Embryonic facial prominence (tissue), 1 donor: Measurements from ENCODE around the gene SLC25A11.
A peak's percentile ranks its signal among the peaks of the same experiment; 100 is the strongest.
"Not testable (repeated sequence)": the region's sequence is repeated elsewhere in the genome, so short reads cannot be mapped to it uniquely, and the experiment has no call there.

Source experiments
- DNase-seq: peaks from one replicate; pipeline ENCODE4 v3.0.0-alpha.2; 2016; ENCODE audit errors: extremely low spot score

SLC25A11 gene

GRCh38 chr17:4920351-4921048 lies 19.3 kb downstream of the SLC25A11 start:
- DNase-seq: no peak

GRCh38 chr17:4919511-4920047 lies 20.3 kb downstream of the SLC25A11 start:
- DNase-seq: no peak

DNA sequence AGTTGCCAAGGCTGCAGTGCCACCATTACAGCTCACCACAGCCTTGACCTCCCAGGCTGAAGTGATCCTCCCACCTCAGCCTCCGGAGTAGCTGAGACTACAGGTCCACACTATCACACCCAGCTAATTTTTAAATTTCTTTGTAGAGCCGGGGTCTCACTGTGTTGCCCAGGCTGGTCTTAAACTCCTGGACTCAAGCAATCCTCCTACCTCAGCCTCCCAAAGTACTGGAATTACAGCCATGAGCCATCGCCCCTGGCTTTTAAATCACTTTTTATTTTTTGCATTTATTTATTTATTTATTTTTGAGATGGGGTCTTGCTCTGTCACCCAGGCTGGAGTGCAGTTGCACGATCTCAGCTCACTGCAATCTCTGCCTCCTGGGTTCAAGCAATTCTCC lies 25.3 kb downstream of the SLC25A11 start:
- not testable (repeated sequence) for DNase-seq

DNA sequence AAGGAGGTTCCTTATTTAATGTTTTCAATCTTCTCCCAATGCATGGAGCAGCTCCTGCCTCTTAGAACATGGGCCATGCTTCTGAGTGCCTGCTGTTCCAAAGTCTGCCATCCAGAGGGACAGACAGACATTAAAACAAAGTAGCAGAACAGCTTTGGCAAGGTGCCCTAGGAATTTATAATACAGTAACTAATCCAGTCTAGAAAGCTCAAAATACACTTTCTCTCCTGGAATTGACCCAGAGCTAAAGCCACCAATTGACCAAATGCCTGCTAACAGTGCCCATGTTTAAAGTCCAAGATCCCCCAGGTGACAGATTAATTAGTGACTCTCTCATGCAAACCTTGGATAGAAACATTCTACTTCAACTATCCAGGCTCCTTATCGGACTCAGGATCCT lies 25.9 kb downstream of the SLC25A11 start:
- no peak for DNase-seq

GRCh38 chr17:4908711-4909496 lies 30.9 kb downstream of the SLC25A11 start:
- peak; percentile 53 for DNase-seq

GRCh38 chr17:4908301-4908700 lies 31.5 kb downstream of the SLC25A11 start:
- no peak for DNase-seq

DNA sequence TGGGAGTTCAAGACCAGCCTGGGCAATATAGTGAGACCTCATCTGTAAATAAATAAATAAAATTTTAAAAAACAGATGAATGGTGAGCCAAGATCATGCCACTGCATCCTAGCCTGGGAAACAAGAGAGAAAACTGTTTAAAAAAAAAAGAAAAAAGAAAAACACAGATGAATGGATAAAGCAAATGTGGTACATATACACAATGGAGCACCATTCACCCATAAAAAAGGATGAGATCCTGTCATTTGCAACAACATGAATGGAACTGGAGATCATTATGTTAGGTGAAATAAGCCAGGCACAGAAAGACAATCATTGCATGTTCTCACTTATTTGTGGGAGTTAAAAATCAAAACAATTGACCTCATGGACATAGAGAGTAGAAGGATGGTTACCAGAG lies 33.2 kb downstream of the SLC25A11 start:
- not testable (repeated sequence) for DNase-seq

- peak; percentile 63 for DNase-seq
Observed at GRCh38 chr17:4903051-4903818, 36.6 kb downstream of the SLC25A11 start, which contains the start of gene CHRNE. CHRNE (minus strand) TSS chr17:4903098; CDS start chr17:4903063, 35 bp downstream.

DNA sequence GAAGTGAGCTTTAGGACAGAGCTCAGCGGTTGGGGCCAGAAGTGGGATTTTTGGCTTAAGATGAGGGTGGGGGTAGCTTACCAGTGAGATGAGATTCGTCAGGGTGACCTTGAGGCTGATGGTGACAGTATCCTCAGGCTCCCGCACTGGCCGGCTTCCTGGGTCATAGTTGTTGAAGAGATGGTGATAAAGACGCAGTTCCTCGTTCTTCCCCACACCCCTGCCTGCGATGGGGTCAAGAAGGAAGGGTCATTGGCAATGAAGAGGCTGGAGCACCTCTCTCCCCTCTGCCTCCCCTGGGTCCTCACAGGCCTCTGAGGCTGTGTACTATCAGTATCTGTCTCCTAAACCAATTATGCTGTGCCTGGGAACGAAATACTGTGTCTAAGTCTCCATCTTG lies 37.3 kb downstream of the SLC25A11 start:
- no peak for DNase-seq

GRCh38 chr17:4901648-4902344 lies 38.0 kb downstream of the SLC25A11 start:
- DNase-seq: no peak

DNA sequence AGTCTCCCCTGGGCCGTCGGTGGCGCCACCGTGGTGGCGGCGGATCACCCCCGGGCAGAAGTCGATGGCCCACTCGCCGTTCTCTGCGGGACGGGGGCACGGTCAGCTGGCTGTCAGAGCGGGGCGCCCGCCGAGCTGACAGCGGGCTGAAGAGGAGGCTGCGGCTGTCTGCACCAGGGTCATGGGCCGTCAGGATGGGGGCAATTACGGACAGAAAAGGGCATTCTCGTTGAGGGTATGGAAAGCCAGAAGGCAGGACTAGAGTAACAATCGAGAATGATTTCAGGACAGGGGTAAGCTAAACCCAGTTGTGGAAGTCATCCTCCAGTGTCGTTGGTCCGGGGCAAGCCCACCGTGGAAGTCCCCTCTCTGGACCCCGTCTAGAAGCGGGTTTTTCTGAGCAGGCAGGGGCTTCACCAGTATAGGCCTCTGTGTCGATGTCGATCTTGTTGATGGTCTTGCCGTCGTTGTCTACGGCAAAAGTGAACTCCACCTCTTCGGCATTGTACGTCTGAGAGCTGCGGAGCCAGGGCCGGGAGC lies 38.7 kb downstream of the SLC25A11 start:
- no peak for DNase-seq

GRCh38 chr17:4900231-4901107 lies 39.4 kb downstream of the SLC25A11 start:
- DNase-seq: peak; percentile 45

DNA sequence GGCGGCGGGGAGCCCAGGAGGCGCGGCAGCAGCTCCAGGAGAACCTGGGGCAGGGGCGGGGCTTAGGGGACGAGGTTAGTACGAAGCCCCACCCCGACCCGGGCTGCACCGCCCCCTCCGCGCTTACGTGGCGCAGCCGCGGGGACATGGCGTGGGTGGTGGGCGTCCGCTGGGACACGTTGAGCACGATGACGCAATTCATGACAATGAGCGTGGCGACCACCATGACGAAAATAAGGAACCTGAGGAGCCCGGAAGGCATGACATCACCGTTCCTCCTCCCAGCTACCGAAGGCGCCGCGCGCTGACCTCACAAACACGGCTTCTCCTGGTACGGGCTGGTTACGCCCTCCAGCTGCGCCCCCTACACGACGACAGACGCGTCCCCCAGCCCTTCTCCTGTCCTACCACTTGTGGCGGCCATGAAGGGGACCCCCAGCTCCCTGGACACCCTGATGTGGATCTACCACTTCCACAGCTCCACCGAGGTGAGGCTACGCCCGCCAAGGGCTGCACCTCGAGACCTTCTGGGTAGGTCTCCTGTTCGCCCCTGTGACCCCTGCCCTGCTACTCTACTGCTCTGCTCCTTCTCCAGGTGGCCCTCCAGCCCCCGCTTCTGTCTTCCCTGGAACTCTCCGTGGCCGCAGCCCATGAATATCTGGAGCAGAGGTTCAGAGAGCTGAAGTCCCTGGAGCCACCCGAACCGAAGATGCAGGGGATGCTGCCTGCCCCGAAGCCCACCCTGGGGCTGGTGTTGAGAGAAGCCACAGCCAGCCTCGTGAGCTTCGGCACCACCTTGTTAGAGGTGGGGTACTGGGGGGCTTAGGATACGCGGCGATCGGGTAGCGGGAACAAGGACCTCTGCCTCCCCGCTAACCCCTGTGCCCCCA lies 40.3 kb downstream of the SLC25A11 start, which contains the start of gene C17orf107:
C17orf107 (plus strand) TSS at position 196 of the 890 bp plus-strand sequence; CDS start at position 423, 227 bp downstream.
- DNase-seq: peak; percentile 83

GRCh38 chr17:4898927-4899326 lies 40.9 kb downstream of the SLC25A11 start:
- DNase-seq: no peak

DNA sequence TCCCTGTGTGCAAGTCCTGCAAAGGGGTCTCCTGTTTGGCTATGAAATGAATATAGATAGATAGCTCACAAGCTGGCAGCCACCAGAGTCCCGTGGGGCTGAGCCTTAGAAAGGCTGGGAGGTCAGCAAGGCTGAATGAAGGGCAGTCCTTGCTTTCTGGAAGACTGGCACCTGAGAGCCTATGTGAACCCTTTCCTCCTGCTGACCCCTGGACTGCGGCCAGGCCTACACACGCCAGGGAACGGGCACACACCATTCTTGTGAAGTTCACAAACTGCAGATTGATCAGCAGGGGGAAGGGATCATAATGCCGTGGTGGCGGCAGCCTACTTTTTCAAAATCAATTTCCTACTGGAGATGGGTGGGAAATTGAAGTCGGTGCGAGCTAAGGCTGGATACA lies 41.5 kb downstream of the SLC25A11 start:
- no peak for DNase-seq

DNA sequence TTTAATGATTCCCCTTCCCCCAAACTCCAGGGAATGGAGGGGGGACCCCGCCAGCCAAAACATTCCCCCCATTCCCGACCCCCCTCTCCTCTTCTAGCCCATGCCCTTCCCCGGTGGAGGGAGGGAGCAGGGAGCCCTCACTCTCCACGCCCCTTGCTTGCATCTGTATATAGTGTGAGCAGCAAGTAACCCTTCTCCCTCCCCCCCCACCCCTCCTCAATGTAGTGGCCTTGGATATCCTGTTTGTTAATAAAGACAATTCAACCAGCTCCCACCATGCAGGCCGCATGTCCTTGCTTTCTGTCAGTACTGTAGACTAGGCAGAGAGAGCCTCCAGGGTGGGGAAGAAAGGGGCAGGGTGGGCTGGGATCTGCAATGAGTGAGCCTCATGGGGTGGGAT lies 42.1 kb downstream of the SLC25A11 start:
- no peak for DNase-seq

DNA sequence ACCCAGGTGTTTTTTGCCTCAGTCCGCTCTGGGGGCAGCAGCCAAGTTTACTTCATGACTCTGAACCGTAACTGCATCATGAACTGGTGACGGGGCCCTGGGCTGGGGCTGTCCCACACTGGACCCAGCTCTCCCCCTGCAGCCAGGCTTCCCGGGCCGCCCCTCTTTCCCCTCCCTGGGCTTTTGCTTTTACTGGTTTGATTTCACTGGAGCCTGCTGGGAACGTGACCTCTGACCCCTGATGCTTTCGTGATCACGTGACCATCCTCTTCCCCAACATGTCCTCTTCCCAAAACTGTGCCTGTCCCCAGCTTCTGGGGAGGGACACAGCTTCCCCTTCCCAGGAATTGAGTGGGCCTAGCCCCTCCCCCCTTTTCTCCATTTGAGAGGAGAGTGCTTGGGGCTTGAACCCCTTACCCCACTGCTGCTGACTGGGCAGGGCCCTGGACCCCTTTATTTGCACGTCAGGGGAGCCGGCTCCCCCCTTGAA lies 42.6 kb downstream of the SLC25A11 start:
- no peak for DNase-seq

DNA sequence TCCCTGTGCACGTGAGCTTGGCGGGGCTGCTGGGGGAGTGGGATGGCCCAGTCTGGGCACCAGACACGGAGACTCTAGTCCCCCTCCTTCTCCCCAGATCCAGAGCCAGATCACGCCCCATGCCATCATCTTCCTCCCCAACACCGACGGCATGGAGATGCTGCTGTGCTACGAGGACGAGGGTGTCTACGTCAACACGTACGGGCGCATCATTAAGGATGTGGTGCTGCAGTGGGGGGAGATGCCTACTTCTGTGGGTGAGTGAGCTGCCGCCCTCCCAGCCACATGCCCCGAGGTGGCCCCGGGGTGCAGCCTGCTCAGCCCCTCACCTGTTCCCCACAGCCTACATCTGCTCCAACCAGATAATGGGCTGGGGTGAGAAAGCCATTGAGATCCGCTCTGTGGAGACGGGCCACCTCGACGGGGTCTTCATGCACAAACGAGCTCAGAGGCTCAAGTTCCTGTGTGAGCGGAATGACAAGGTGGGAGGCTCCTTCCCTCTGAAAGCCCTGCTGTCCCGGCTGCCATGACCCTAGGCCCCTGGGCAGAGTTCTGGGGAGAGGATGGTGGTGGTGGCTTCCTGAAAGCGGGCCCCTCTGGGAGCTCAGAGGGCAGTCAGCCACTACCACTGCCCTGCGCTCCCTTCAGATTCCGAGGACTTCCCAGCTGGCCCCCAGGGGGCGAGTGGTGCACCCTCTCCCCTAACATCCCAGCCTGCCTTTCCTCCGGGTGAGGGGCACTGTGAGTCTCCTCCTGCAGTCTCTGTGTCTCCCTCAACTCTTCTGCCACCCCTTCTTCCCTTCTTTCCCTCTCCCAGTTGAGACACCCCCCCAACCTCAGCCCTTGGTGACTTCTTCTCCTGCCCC lies 43.3 kb downstream of the SLC25A11 start:
- DNase-seq: no peak
